Endothelial cell of umbilical vein (primary cell): ENCODE results near the gene MTA1. TPM values are rescaled to one million over a fixed set of nuclear protein-coding genes. Genes with fewer than 3 reads are reported as not detected.

Experiments
- BruUV-seq: library from RNA; stranded (reverse); fragments of 400-500 nt; replicated peaks from 2 replicates; lab custom pipeline; 2021; lab: Mats Ljungman, UMichigan
- CTCF ChIA-PET: fragments of 300-600, 350-600 bp; sonication (Branson Sonifier 250); formaldehyde crosslinking; loops from one replicate; lab custom pipeline; 2021; ENCODE audit warnings: antibody characterized with exemption, inconsistent platforms; lab: Charles Lee
- POLR2A ChIA-PET: fragments of 300-600, 350-600 bp; sonication (Branson Sonifier 250); formaldehyde crosslinking; loops from one replicate; lab custom pipeline; 2021; ENCODE audit warnings: antibody characterized with exemption, inconsistent platforms; lab: Charles Lee
- DNase-seq: peaks from one replicate; pipeline ENCODE4 v3.0.0-alpha.2; 2011; ENCODE audit warnings: low read depth, low spot score
- FAIRE-seq: peaks from 2 replicates; lab custom pipeline; 2011; peaks lifted over from hg19 to GRCh38; lab: Jason Lieb, UNC
- H2AFZ ChIP-seq: 2 replicates; pipeline ENCODE4 v1.6.0; 2012; ENCODE audit warnings: low read depth, low read length, control low read depth, inconsistent platforms
- H3K27ac ChIP-seq: 2 replicates; pipeline ENCODE4 v1.5.1; 2011; ENCODE audit warnings: low read depth, mild to moderate bottlenecking, control low read depth, low read length, moderate library complexity; ENCODE audit not compliant: insufficient read depth
- H3K27me3 ChIP-seq, 2 experiments: 2 replicates each; pipeline versions ENCODE4 v1.6.0 to v1.6.1; 2011; ENCODE audit warnings: low read length in 2 of 2, mixed read lengths in 1 of 2; ENCODE audit not compliant: control insufficient read depth in 2 of 2, insufficient read depth in 2 of 2
- H3K36me3 ChIP-seq, 2 experiments: 2 replicates in 1 of 2; 3 replicates in 1 of 2; pipeline ENCODE4 v1.5.1; 2011; ENCODE audit warnings: low read length in 2 of 2, mild to moderate bottlenecking in 1 of 2, moderate library complexity in 1 of 2; ENCODE audit not compliant: control insufficient read depth in 2 of 2, insufficient read depth in 2 of 2; ENCODE audit errors: extremely low read depth in 1 of 2
- H3K4me1 ChIP-seq: 3 replicates; pipeline ENCODE4 v1.5.1; 2011; ENCODE audit warnings: mild to moderate bottlenecking, low read length; ENCODE audit not compliant: control insufficient read depth, insufficient read depth; ENCODE audit errors: extremely low read depth
- H3K4me2 ChIP-seq: 2 replicates; pipeline ENCODE4 v1.6.1; 2011; ENCODE audit warnings: low read length, control low read depth, mixed read lengths; ENCODE audit not compliant: insufficient read depth
- H3K4me3 ChIP-seq, 3 experiments: fragments of 200-600 bp in 1 of 3; sonication (generic), shearing (Covaris generic) in 1 of 3; replicated peaks in 1 of 3; 2 replicates each; pipeline ENCODE4 v1.5.1; 2011 to 2016; ENCODE audit warnings: control low read depth in 3 of 3, low read length in 3 of 3, mild to moderate bottlenecking in 2 of 3, inconsistent platforms in 1 of 3, low read depth in 1 of 3, moderate library complexity in 1 of 3; ENCODE audit not compliant: insufficient read depth in 1 of 3
- H3K79me2 ChIP-seq: 2 replicates; pipeline ENCODE4 v1.6.0; 2012; ENCODE audit warnings: low read length, inconsistent platforms; ENCODE audit not compliant: control insufficient read depth, insufficient read depth
- H3K9ac ChIP-seq: replicated peaks from 2 replicates; pipeline ENCODE3; 2011; ENCODE audit warnings: low read length, control low read depth; ENCODE audit not compliant: insufficient read depth; ENCODE audit errors: extremely low read depth
- H3K9me1 ChIP-seq: replicated peaks from 3 replicates; pipeline ENCODE4 v1.6.0; 2011; ENCODE audit warnings: mild to moderate bottlenecking, low read length; ENCODE audit not compliant: control insufficient read depth, insufficient read depth; ENCODE audit errors: extremely low read depth
- H3K9me3 ChIP-seq: replicated peaks from 2 replicates; pipeline ENCODE4 v1.5.1; 2012; ENCODE audit warnings: low read length, inconsistent platforms; ENCODE audit not compliant: control insufficient read depth, insufficient read depth
- H4K20me1 ChIP-seq: replicated peaks from 2 replicates; pipeline ENCODE3; 2011; ENCODE audit warnings: mild to moderate bottlenecking, low read length; ENCODE audit not compliant: control insufficient read depth, insufficient read depth; ENCODE audit errors: extremely low read depth
- CTCF ChIP-seq, 2 donors: IDR thresholded peaks; 1 replicate in 1 of 2; 2 replicates in 1 of 2; pipeline ENCODE4 v1.5.1; 2011; ENCODE audit warnings: low read length in 2 of 2, mild to moderate bottlenecking in 2 of 2, moderate library complexity in 2 of 2, control low read depth in 1 of 2, inconsistent platforms in 1 of 2, low read depth in 1 of 2; ENCODE audit not compliant: insufficient read depth in 1 of 2; ENCODE audit errors: extremely low read depth in 1 of 2
- EZH2 ChIP-seq: IDR thresholded peaks from 2 replicates; pipeline ENCODE4 v1.6.1; 2012; ENCODE audit warnings: borderline replicate concordance, low read depth, mild to moderate bottlenecking, moderate library complexity, low read length, inconsistent platforms; ENCODE audit not compliant: severe bottlenecking
- JUN ChIP-seq: IDR thresholded peaks from 2 replicates; pipeline ENCODE4 v1.6.1; 2011; ENCODE audit warnings: borderline replicate concordance, low read depth; ENCODE audit not compliant: insufficient read length, insufficient read depth
- MYC ChIP-seq: IDR thresholded peaks from one replicate; pipeline ENCODE4 v1.6.1; 2011; ENCODE audit warnings: mild to moderate bottlenecking, low read depth, low read length
- POLR2A ChIP-seq: IDR thresholded peaks from 2 replicates; pipeline ENCODE4 v1.6.1; 2012; ENCODE audit warnings: low read depth, mild to moderate bottlenecking, control low read depth, low read length
- POLR2AphosphoS5 ChIP-seq: IDR thresholded peaks from 2 replicates; pipeline ENCODE4 v1.6.1; 2012; ENCODE audit warnings: low read depth, mild to moderate bottlenecking, control low read depth, low read length, moderate library complexity; ENCODE audit not compliant: insufficient read depth
- dilution Hi-C: fragments of 300-500 bp; cut with MboI; formaldehyde crosslinking; loops from one replicate; pipeline ENCODE4 v1.15.0; 2019; ENCODE audit warnings: low sequenced_read_pairs; ENCODE audit not compliant: extremely low pct_ligation_motif_present
- intact Hi-C: fragments of 100-400 bp; cut with micrococcal nuclease; formaldehyde crosslinking; loops from one replicate; pipeline ENCODE4 v1.10.0; 2022
- polyA plus RNA-seq, 4 experiments: library from polyadenylated mRNA; depleted of rRNA in 3 of 4; stranded (reverse) in 3 of 4; unstranded in 1 of 4; fragments of >200 nt; gene quantifications; 2 replicates each; pipeline versions ENCODE4 v1.2.1 to v1.2.3, GENCODE V29; 2011 to 2012; ENCODE audit warnings: missing spikeins in 1 of 4
- total RNA-seq: library from RNA; stranded (reverse); gene quantifications from 2 replicates; pipeline ENCODE4 v1.2.3, GENCODE V29; 2021

MTA1 gene
- total and polyA plus RNA-seq, 2 donors (not counting 3 experiments of a cell fraction or from before 2014, with no cell fraction given): 85.2 to 167 TPM

GRCh38 chr14:105384041-105384557, 35.5 kb upstream of the MTA1 start:
- H2AFZ ChIP-seq: no peak overlapping the region
- no peak for DNase-seq
- no peak overlapping the region for H3K4me2 ChIP-seq
- ChIA-PET CTCF (interaction anchor here (2.3 kb wide), 1 partner anchor 106 kb away, joined by 6 read pairs; no protein-coding TSS in a partner anchor), POLR2A (no interaction called here)
- H3K27ac ChIP-seq: no peak overlapping the region
- no peaks in the 10 kb centered on the region for H4K20me1 ChIP-seq
- no peak overlapping the region for H3K4me3 ChIP-seq
- H3K9me1 ChIP-seq: no peaks in the 10 kb centered on the region
- H3K9ac ChIP-seq: no peak overlapping the region
- dilution Hi-C loops: no loop called here
- intact Hi-C loops: no loop called here
- no peak for TF ChIP-seq POLR2AphosphoS5
- no peak for TF ChIP-seq MYC
- no peak for TF ChIP-seq EZH2
- TF ChIP-seq JUN: no peak
- no peak for TF ChIP-seq CTCF (IDR thresholded peaks at IDR 0.05; ENCODE audit: extremely low read depth in 1 of 2, insufficient read depth in 1 of 2, low read depth in 1 of 2, low read length in 2 of 2)
- TF ChIP-seq POLR2A: no peak
- H3K27me3 ChIP-seq: no peaks in the 10 kb centered on the region
- BruUV-seq: no TSS peak
- H3K36me3 ChIP-seq: peaks cover 0 to 8% of the 10 kb centered on the region in 2 experiments
- no peaks in the 10 kb centered on the region for H3K9me3 ChIP-seq
- no peak for FAIRE-seq
- no peaks in the 10 kb centered on the region for H3K79me2 ChIP-seq
- no peaks in the 10 kb centered on the region for H3K4me1 ChIP-seq
